IMR-90 (cell line): ENCODE results near the gene JAKMIP1. TPM values are rescaled to one million over a fixed set of nuclear protein-coding genes. Genes with fewer than 3 reads are reported as not detected.

Experiments used
- ATAC-seq: fragments of 200-7000 bp; cut with Tn5 transposase; 2 replicates; pipeline ENCODE4 v1.9.1; 2020; ENCODE audit warnings: low read depth, mild to moderate bottlenecking, moderate library complexity
- BruUV-seq: library from RNA; stranded (reverse); fragments of 400-500 nt; replicated peaks from 2 replicates; lab custom pipeline; 2021; lab: Mats Ljungman, UMichigan
- CTCF ChIA-PET: fragments of 300-600 bp; formaldehyde crosslinking; extraction: SDS; loops from one replicate; lab custom pipeline; 2021; ENCODE audit warnings: antibody characterized with exemption; lab: Yijun Ruan, JAX
- POLR2A ChIA-PET: fragments of 300-600 bp; sonication (Branson Sonifier 250); formaldehyde crosslinking; loops from one replicate; lab custom pipeline; 2022; ENCODE audit warnings: antibody characterized with exemption; ENCODE audit not compliant: unreplicated experiment; lab: Charles Lee
- DNase-seq: peaks from one replicate; pipeline ENCODE4 v3.0.0; 2013
- H2AFZ ChIP-seq: replicated peaks from 2 replicates; pipeline ENCODE3; 2013; ENCODE audit warnings: low read length, mild to moderate bottlenecking; ENCODE audit not compliant: poor library complexity
- H2AK5ac ChIP-seq: 2 replicates; pipeline ENCODE4 v1.6.1; 2013; ENCODE audit warnings: low read depth, low read length, inconsistent platforms
- H2AK9ac ChIP-seq: replicated peaks from 2 replicates; pipeline ENCODE3; 2013; ENCODE audit warnings: mild to moderate bottlenecking, low read depth, low read length, moderate library complexity; ENCODE audit not compliant: poor library complexity
- H2BK120ac ChIP-seq: 2 replicates; pipeline ENCODE4 v1.6.1; 2013; ENCODE audit warnings: low read depth, low read length, inconsistent platforms
- H2BK15ac ChIP-seq: 3 replicates; pipeline ENCODE4 v1.6.1; 2013; ENCODE audit warnings: low read depth, low read length, inconsistent platforms
- H2BK20ac ChIP-seq: 2 replicates; pipeline ENCODE4 v1.6.1; 2013; ENCODE audit warnings: low read depth, mild to moderate bottlenecking, inconsistent platforms, low read length, moderate library complexity
- H2BK5ac ChIP-seq: 2 replicates; pipeline ENCODE4 v1.6.1; 2013; ENCODE audit warnings: mild to moderate bottlenecking, low read depth, low read length, inconsistent platforms; ENCODE audit not compliant: poor library complexity, severe bottlenecking
- H3K14ac ChIP-seq: replicated peaks from 2 replicates; pipeline ENCODE4 v1.6.1; 2013; ENCODE audit warnings: low read depth, low read length, inconsistent platforms
- H3K18ac ChIP-seq: 2 replicates; pipeline ENCODE4 v1.6.1; 2013; ENCODE audit warnings: low read depth, low read length, control low read depth
- H3K23ac ChIP-seq: 2 replicates; pipeline ENCODE4 v1.6.1; 2013; ENCODE audit warnings: low read depth, low read length, inconsistent platforms
- H3K27ac ChIP-seq: 2 replicates; pipeline ENCODE4 v1.5.1; 2013; ENCODE audit warnings: mild to moderate bottlenecking, control low read depth, low read length; ENCODE audit not compliant: insufficient read depth
- H3K27me3 ChIP-seq: 2 replicates; pipeline ENCODE4 v1.6.1; 2013; ENCODE audit warnings: low read length; ENCODE audit not compliant: control insufficient read depth, insufficient read depth
- H3K36me3 ChIP-seq: 2 replicates; pipeline ENCODE4 v1.6.1; 2013; ENCODE audit warnings: low read length, mixed read lengths; ENCODE audit not compliant: control insufficient read depth, insufficient read depth
- H3K4ac ChIP-seq: 2 replicates; pipeline ENCODE4 v1.6.1; 2013; ENCODE audit warnings: low read depth, low read length, inconsistent platforms
- H3K4me1 ChIP-seq: 2 replicates; pipeline ENCODE4 v1.6.1; 2013; ENCODE audit warnings: low read length, mixed read lengths; ENCODE audit not compliant: control insufficient read depth, insufficient read depth
- H3K4me2 ChIP-seq: 2 replicates; pipeline ENCODE4 v1.6.1; 2013; ENCODE audit warnings: low read depth, mild to moderate bottlenecking, control low read depth, low read length, moderate library complexity
- H3K4me3 ChIP-seq: 2 replicates; pipeline ENCODE4 v1.5.1; 2013; ENCODE audit warnings: low read depth, mild to moderate bottlenecking, control low read depth, low read length, moderate library complexity; ENCODE audit not compliant: insufficient read depth
- H3K56ac ChIP-seq: 2 replicates; pipeline ENCODE4 v1.6.1; 2013; ENCODE audit warnings: low read length, inconsistent platforms; ENCODE audit not compliant: insufficient read depth; ENCODE audit errors: extremely low read depth
- H3K79me1 ChIP-seq, 2 experiments: 2 replicates each; pipeline ENCODE4 v1.6.1; 2013; ENCODE audit warnings: low read length in 2 of 2, inconsistent platforms in 1 of 2, low read depth in 1 of 2
- H3K9ac ChIP-seq: 2 replicates; pipeline ENCODE4 v1.6.1; 2013; ENCODE audit warnings: low read depth, low read length, control low read depth
- H3K9me1 ChIP-seq: 2 replicates; pipeline ENCODE4 v1.6.1; 2013; ENCODE audit warnings: low read length, inconsistent platforms; ENCODE audit not compliant: insufficient read depth
- H3K9me3 ChIP-seq: 2 replicates; pipeline ENCODE4 v1.6.1; 2013; ENCODE audit warnings: low read length; ENCODE audit not compliant: control insufficient read depth, insufficient read depth
- H4K20me1 ChIP-seq: 2 replicates; pipeline ENCODE4 v1.6.1; 2013; ENCODE audit warnings: low read length, inconsistent platforms; ENCODE audit not compliant: insufficient read depth
- H4K5ac ChIP-seq: 2 replicates; pipeline ENCODE4 v1.6.1; 2013; ENCODE audit warnings: mild to moderate bottlenecking, low read depth, low read length, control low read depth
- H4K8ac ChIP-seq, 2 experiments: 2 replicates each; pipeline ENCODE4 v1.6.1; 2013; ENCODE audit warnings: low read depth in 2 of 2, low read length in 2 of 2, control low read depth in 1 of 2, inconsistent platforms in 1 of 2
- H4K91ac ChIP-seq: 2 replicates; pipeline ENCODE4 v1.6.1; 2013; ENCODE audit warnings: low read depth, low read length, inconsistent platforms; ENCODE audit not compliant: insufficient read depth
- USF2 ChIP-seq: fragments of 150-350 bp; IDR thresholded peaks from 2 replicates; pipeline ENCODE4 v1.6.1; 2017; ENCODE audit warnings: mild to moderate bottlenecking, antibody characterized with exemption, low read length, low read depth
- WGBS, 2 experiments: methylation state at CpG; one replicate each; pipeline versions ENCODE4 v1.1.5 to v1.1.7; 2013; ENCODE audit warnings: missing lambda C conversion rate in 2 of 2; ENCODE audit not compliant: insufficient read length in 1 of 2; ENCODE audit errors: extremely low coverage in 2 of 2; 5-methylcytosine and 5-hydroxymethylcytosine counted together
- dilution Hi-C: fragments of 300-500 bp; cut with HindIII; formaldehyde crosslinking; loops from one replicate; pipeline ENCODE4 v1.14.3; 2018; ENCODE audit warnings: low sequenced_read_pairs; ENCODE audit not compliant: unreplicated experiment
- in situ Hi-C: fragments of 300-500 bp; cut with MboI; formaldehyde crosslinking; loops from 3 replicates; pipeline ENCODE4 v1.14.3; 2019; ENCODE audit warnings: low sequenced_read_pairs, inconsistent platforms, mixed read lengths
- intact Hi-C: fragments of 100-400 bp; cut with micrococcal nuclease; formaldehyde crosslinking; loops from 2 replicates; pipeline ENCODE4 v1.10.0; 2022
- polyA plus RNA-seq, 3 experiments: library from polyadenylated mRNA; depleted of rRNA; stranded (reverse); fragments of >200 nt; gene quantifications; 2 replicates each; pipeline ENCODE4 v1.2.3, GENCODE V29; 2012; ENCODE audit warnings: low replicate concordance in 1 of 3
- total RNA-seq: library from RNA; depleted of rRNA; stranded (reverse); fragments of >200 nt; gene quantifications from 2 replicates; pipeline ENCODE4 v1.2.3, GENCODE V29; 2012

The JAKMIP1 gene
- total and polyA plus RNA-seq, 2 of the 4 experiments (the other 2 are of a cell fraction): not detected

DNA sequence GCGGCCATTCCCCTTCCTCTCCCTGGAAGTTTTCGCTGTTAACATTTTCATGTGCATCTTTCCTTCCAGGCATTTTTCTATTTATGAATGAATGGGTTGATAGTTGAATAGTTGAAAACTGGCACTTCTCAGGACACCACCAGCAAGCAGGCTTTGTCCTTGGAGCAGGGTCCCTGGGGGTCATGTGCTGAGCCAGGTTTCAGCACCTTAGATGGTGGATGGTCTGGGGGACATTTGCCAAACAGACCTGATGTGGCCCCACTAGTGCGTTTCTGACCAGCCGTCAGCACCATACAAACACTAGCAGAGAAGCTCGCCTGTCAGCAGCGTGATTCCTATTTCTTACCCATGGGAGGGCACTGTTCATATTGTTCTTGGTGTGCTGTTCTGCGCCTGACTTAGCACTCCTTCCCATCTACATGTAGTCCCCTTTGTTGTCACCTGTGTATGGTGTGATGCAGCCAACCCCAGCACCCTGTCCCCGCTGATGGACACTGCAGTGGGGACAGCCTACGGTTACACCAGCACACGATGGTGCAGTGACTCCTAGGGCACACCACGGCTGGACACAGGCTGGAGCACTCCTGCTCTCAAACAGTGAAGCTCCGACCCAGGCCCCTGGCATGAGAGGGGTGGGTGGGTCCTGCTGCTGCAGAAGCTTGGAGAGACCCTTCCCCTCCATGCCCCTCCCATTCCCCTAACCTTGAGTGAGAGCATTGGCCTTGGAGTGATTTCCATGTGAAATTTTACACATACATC lies 42.1 kb upstream of the JAKMIP1 start:
- H3K4ac ChIP-seq: no peak overlapping the region
- CTCF ChIA-PET: no interaction called here

More for the DNA sequence above, 42.1 kb upstream of the JAKMIP1 start:
- H3K56ac ChIP-seq: no peak overlapping the region
- POLR2A ChIA-PET: no interaction called here
- H3K4me2 ChIP-seq: no peak overlapping the region
- no peak for ATAC-seq
- intact Hi-C loops (no loop called here), in situ Hi-C loops (no loop called here), dilution Hi-C loops (no loop called here)
- no peak for TF ChIP-seq USF2
- H2BK20ac ChIP-seq: no peak overlapping the region
- H3K23ac ChIP-seq: no peak overlapping the region
- H2AK5ac ChIP-seq: no peak overlapping the region
- H4K8ac ChIP-seq: no peak overlapping the region
- no peaks in the 10 kb centered on the region for H3K36me3 ChIP-seq
- H3K27me3 ChIP-seq: peaks cover 7% of the 10 kb centered on the region
- H3K4me1 ChIP-seq: no peaks in the 10 kb centered on the region
- no peak overlapping the region for H2BK5ac ChIP-seq
- H2AFZ ChIP-seq: no peak overlapping the region
- H3K18ac ChIP-seq: no peak overlapping the region
- no peak overlapping the region for H3K14ac ChIP-seq
- H3K9me3 ChIP-seq: peaks cover 7% of the 10 kb centered on the region
- H2BK15ac ChIP-seq: no peak overlapping the region
- H2BK120ac ChIP-seq: no peak overlapping the region
- WGBS, 2 experiments: no CpG with 5 or more reads among the region's 12 CpGs
- H3K9ac ChIP-seq: no peak overlapping the region
- H3K79me1 ChIP-seq: no peaks in the 10 kb centered on the region
- no peak overlapping the region for H3K4me3 ChIP-seq
- H3K27ac ChIP-seq: no peak overlapping the region
- H3K9me1 ChIP-seq: no peaks in the 10 kb centered on the region
- BruUV-seq: no TSS peak
- H4K5ac ChIP-seq: no peak overlapping the region
- H2AK9ac ChIP-seq: no peak overlapping the region
- H4K20me1 ChIP-seq: no peaks in the 10 kb centered on the region
- no peak for DNase-seq
- H4K91ac ChIP-seq: no peak overlapping the region
